Epithelial cell of esophagus (primary cell): ENCODE results near the gene COL7A1.

Experiments
- DNase-seq: peaks from one replicate; pipeline ENCODE4 v3.0.0; 2010; ENCODE audit warnings: low read depth
- H3K4me3 ChIP-seq: 2 replicates; pipeline ENCODE4 v1.5.1; 2011; ENCODE audit warnings: mild to moderate bottlenecking, low read length, control low read depth
- TF ChIP-seq, protein P1 (sequence below): IDR thresholded peaks from 2 replicates; pipeline ENCODE4 v1.5.1; 2011; ENCODE audit warnings: low read depth, mild to moderate bottlenecking, low read length, control low read depth, inconsistent platforms; ENCODE audit not compliant: insufficient read depth; ENCODE audit errors: missing control alignments

The COL7A1 gene

DNA sequence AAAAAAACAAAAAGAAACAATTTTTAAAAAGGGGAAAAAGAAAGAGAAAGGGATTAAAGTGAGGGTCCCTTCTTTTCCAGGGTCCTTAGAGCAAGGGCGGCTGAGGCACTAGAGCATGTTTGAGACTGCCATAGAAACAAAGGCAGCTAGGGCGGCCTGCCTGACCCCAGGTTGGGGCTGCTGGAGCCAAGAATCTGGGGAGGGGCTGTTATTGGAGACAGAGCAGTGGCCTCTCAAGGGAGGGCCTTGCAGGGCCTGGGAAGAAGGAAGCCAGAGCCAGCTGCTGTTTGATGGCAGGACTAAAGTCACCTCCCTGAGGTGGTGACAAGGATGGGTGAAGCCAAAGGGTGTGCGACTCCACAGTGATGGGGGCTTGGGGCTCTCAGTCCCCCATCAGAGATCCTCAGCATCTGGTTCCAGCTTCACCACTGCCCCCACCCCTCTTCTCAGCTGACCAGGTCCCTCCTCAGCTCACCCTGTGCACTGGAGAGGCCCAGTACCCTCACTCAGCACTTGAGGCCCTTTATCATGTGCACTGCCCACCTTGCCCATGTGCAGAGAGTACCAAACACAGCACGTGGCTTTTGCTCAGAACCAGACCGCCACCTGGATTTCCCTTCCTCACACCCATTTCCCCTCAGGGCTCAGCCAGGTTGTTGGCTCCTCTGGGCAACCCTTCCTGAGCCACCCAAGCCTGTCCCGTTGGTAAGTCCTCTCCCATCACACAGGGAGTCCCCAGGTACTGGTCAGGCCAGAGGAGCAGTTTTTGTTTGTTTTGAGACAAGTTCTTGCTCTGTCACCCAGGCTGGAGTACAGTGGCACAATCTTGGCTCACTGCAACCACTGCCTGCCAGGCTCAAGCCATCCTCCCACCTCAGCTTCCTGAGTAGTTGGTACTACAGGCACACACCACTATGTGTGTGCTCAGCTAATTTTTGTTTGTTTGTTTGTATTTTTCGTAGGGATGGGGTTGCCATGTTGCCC is 24.7 kb upstream of the COL7A1 start:
- no peak overlapping the region for H3K4me3 ChIP-seq
- TF ChIP-seq, protein P1, sequence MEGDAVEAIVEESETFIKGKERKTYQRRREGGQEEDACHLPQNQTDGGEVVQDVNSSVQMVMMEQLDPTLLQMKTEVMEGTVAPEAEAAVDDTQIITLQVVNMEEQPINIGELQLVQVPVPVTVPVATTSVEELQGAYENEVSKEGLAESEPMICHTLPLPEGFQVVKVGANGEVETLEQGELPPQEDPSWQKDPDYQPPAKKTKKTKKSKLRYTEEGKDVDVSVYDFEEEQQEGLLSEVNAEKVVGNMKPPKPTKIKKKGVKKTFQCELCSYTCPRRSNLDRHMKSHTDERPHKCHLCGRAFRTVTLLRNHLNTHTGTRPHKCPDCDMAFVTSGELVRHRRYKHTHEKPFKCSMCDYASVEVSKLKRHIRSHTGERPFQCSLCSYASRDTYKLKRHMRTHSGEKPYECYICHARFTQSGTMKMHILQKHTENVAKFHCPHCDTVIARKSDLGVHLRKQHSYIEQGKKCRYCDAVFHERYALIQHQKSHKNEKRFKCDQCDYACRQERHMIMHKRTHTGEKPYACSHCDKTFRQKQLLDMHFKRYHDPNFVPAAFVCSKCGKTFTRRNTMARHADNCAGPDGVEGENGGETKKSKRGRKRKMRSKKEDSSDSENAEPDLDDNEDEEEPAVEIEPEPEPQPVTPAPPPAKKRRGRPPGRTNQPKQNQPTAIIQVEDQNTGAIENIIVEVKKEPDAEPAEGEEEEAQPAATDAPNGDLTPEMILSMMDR, result no peak
- no peak for DNase-seq

DNA sequence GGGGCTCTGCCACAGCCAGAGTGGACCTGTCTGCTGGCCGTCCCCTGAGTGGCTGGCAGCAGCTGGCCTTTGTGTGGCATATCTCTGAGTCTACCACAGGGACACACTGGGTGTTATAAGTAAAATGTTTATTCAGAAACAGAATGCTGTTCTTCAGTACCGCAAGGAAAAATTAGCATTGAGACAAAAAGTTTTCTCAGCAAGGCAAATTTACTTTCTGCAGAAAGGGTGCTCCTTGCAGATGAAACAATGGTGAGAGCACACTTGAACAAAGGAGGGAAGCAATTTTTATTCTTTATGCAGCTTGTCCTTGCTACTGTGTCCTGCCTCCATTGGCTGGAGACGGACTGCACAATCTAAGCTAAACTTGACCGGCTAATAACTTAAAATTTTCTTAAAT is 22.4 kb upstream of the COL7A1 start:
- TF ChIP-seq, protein P1, result no peak
- no peak overlapping the region for H3K4me3 ChIP-seq
- DNase-seq, result no peak

DNA sequence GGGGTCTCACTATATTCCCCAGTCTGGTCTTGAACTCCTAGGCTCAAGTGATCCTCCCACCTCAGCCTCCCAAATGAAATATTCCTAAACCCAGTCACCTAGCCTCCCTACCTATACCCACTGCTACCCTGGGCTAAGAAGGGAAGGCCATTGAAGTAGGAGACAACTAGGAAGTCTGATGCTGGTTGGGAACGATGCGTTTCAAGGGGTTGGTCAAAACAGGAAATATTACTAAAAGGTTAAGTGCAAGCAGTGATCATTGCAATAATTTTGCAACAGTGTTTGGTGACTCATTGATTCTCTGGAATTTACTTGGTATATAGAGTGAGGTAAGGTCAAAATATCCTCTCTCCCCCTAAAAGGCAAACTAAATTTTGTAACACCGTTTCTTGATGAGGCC is 18.9 kb upstream of the COL7A1 start:
- H3K4me3 ChIP-seq, result no peak overlapping the region
- DNase-seq, result peak; percentile 87
- TF ChIP-seq, protein P1, result no peak

DNA sequence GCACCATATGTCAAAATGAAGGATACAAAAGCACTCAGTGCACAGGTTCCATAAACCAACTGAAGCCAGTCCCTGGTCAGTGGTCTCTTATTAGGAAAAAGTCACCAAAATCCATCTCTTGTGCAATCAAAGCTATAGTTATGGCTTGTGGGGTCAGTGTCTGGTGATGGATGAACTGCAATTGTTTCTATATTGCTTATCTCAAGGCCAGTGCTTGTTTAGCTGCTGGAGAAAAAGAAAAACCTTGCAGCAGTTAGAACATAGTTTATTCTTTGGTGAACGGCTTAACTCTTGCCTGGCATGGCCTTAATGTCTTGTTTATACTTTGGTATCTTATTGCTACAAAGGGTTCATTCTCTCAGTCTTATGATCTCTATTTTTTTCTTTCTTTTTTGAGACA is 17.2 kb upstream of the COL7A1 start:
- TF ChIP-seq, protein P1, result no peak

DNA sequence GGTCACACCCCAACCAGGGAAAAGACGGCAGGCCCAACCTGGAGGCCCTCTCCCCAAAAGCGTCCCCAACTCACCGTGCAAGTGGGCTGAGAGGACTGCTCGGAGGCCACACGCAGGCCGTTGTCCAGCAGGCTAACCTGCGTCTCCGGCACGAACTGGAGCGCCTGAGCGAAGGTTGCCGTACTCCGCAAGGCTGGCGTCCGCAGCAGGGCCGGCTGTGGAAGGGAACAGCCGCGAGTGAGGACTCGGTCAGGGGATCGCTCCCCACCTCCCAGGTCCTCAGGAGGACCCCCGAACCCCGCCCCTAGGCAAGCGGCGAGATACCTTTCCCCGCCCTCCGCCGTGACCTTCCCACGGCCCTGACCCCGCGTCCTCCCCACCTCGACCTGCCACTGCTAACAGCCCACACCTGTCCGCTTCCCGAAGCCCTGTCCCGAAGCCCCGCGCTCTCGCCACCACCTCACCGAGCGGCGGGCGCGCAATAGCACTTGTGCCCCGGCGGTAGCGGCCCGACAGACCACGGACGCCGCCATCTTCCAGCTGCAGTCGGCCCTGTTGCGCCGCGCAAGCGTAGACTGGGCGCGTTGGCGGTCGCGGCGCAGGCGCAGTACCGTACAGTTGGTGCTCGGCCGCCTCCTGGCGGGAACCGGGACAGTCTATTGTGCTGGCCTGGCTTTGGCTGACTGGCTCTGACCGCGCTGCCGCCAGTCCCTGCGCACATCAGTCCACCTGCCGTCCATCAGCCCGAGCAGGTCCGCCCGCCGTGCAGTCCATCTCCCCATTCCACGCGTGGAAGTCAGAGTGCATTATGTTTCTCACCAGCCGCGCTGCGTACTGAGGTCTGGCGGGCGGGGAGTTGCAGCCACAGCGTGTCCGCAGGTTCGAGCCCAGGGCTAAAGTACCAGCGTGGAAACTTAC is 14.2 kb upstream of the COL7A1 start, which contains the start of gene UQCRC1:
Gene UQCRC1, minus strand, starts transcription at position 559 of the 918 bp plus-strand sequence. Its CDS starts 26 bp downstream, at position 533.
- TF ChIP-seq, protein P1, result peak; percentile 72
- peak within 1 kb of the TSS; percentile 98 for H3K4me3 ChIP-seq
- DNase-seq, result peak; percentile 94

More for the DNA sequence above, 17.2 kb upstream of the COL7A1 start:
- no peak for DNase-seq
- no peak overlapping the region for H3K4me3 ChIP-seq

DNA sequence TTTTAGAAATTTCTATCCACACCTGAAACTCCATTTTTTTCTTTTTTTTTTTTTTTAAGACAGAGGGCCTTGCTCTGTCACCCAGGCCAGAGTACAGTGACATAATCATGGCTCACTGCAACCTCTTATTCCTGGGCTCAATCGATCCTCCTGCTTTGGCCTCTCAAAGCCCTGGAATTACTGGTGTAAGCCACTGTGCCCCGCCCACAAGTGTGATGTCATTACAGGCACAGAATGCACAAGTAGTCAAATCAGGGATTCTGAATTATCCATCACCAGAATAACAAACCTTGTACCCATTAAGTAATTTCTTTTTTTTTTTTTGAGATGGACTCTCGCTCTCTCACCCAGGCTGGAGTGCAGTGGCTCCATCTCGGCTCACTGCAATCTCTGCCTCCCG is 12.4 kb upstream of the COL7A1 start:
- no peak overlapping the region for H3K4me3 ChIP-seq
- peak; percentile 30 for DNase-seq
- TF ChIP-seq, protein P1, result no peak
